HG02970 (cell line): Measurements from ENCODE around the gene LGR4.
A peak's percentile ranks its signal among the peaks of the same experiment; 100 is the strongest.

Experiments
- ATAC-seq: cut with Tn5 transposase; IDR thresholded peaks from one replicate; pipeline ENCODE4 v1.9.1; 2021; ENCODE audit warnings: mild to moderate bottlenecking, moderate library complexity, moderate number of reproducible peaks; ENCODE audit not compliant: unreplicated experiment, low FRiP score

LGR4 gene

DNA sequence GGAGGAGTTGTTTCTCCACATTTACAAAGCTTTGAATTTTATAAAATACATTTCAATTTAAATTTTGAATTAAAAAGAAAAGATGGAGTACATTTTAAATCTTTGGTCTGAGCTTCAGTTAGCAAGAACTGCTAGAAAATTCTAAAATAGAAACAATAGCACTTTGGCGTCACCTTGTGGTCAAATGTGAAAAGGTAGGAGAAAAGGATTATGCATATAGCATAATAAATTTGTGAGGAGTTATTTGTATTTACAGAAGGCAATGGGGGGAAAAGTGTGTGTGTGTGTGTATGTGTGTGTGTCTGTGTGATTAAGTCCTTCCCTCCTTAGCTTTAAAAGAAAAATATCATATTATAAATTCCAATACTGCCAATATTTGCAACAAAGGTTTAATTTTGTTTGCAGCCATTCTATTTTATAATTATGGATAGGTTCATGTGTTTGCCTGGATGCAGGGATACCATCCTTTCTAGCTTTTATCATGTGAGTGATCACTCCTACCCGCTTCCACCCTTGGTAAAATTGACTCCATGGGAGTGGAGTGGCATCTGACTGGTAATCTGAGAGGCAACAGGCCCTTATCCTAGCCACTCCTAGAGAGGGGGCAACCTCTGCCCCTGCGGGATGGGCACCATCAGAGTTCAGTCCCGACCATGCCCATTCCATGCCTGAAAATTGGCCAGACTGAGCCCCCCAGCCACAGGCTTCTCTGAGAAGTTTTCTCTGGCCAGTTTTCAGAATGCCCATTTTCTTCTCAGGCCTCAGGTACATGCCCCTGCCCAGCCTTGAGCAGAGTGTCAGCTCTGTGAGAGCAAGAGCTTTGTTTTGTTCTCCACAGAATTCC is 13.6 kb upstream of the LGR4 start:
- ATAC-seq, result no peak

DNA sequence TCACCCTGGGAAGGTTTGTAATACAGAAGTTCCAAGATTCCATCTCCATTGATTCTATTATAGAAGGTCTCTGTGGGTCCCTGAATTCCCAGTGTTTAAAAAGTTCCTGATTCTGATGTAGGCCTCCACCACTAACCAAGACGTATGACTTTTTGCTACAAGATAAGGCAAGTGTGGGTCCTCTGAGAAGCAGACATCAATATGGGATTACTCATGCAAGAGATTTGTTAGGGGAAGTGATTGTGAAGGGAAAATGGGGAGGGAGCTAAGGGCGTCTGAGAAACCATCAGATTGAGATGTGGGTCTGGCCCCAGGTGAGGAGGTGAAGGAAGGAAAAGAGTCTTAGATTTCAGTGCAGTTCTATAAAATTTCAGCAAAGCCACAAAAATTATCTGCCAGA is 10.2 kb upstream of the LGR4 start:
- ATAC-seq, result no peak

DNA sequence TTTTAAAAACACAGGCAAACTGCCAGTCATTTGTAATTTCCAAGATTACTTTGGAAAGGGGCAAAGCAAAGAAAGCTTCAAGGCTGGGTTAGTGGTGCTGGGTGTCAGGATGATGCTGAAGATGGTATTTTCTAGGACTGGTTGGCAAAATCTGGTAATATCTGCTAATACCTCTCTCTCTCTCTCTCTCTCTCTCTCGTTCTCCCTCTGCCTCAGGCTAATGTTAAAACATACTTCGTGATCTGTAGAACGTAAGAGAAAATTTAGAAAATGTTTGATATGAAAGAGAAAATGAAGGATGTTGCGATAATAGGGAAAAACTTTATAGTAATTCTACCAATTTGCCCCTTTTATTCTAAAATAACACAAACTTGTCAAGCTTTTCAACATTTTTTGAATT is 9.4 kb upstream of the LGR4 start:
- ATAC-seq, result no peak

GRCh38 chr11:27477831-27478230 is 5.2 kb upstream of the LGR4 start:
- ATAC-seq, result no peak

DNA sequence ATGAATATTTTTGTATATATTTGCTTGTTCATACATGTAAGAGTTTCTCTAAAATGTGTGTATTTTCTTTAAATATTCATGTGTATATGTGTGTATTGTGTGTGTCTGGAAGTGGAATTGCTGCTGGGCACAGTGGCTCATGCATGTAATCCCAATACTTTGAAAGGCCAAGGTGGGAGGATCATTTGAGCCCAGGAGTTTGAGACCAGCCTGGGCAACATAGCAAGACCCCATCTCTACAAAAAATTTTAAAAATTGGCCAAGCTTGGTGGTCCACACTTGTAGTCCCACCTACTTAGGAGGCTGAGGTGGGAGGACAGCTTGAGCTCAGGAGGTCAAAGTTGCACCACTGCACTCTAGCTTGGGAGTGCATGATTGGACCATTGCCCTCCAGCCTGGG is 4.7 kb upstream of the LGR4 start:
- no peak for ATAC-seq

DNA sequence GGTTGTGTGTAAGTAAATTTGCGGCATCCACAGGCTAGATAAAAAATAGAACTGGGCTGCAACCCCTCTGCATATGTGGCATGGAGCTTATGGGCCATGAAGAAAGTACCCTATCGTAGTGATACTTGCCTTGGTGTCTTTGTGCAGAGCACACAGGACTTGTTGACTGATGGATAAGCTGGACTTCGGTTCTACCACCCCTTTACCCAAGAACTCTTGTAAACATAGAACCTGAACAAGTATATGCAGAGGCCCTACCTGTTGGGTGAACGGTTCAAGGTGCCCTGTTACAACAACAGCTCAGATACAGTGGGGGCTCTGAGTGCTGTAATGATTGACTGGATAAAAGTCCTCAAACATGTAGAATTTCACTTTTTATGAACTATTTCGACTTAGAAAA is 3.0 kb upstream of the LGR4 start:
- ATAC-seq, result no peak

DNA sequence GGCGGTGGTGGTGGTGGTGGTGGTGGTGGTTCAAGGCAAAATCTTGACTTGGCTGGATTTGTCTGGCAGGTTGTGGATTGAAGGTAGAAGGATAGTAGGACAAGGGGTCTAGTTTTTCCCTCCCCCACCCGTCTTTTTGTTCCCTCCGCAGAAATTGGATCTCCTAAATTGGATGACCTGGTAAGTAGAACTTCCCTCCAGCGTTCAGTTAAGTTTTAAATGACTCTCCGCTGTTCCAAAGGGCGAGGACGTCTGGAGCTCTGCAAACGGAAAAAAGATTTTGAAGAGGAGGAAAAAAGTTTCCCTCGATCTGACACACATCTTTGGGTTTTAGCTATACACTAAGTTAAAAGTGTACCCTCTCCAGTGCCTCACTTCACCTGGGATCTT is 422 bp upstream of the LGR4 start:
- ATAC-seq, result no peak

DNA sequence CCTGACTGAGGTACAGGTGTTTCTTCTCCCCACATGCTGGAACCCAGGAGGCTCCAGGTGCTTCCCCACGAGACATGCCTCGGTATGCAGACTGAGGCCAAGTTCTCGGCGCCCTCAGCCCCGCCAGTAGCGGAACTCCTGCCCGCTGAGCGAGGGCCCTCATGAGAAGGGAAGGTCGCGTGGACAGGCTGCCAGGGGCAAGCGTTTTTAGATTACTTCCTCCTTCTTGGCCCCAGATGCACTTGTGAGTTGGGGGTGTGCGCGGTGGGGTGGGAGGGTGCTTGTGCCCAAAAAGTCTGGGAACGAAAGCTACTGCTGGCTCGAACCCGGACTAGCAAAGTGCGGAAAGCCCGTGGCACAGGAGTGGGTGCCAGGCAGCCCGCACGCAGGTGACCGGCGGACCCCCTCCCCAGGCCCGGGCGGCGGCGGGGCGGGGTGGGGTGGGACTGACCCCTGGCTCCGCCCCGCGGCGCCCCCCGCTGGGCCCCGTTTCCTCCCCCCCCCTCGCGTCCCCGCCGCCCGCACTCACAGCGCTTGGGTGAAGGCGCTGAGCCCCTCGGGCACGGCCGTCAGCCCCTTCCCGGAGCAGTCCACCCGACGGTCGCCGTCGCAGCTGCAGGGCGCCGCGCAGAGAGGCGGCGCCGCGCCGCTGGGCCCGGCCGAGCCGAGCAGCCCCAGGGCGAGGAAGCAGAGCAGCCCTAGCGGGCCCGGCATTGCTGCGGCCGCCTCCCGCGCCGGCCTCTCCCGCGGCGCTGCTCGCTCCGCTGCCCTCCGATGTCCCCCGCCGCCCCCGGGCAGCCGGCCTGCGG is 797 bp downstream of the LGR4 start:
- ATAC-seq, result peak; percentile 43

DNA sequence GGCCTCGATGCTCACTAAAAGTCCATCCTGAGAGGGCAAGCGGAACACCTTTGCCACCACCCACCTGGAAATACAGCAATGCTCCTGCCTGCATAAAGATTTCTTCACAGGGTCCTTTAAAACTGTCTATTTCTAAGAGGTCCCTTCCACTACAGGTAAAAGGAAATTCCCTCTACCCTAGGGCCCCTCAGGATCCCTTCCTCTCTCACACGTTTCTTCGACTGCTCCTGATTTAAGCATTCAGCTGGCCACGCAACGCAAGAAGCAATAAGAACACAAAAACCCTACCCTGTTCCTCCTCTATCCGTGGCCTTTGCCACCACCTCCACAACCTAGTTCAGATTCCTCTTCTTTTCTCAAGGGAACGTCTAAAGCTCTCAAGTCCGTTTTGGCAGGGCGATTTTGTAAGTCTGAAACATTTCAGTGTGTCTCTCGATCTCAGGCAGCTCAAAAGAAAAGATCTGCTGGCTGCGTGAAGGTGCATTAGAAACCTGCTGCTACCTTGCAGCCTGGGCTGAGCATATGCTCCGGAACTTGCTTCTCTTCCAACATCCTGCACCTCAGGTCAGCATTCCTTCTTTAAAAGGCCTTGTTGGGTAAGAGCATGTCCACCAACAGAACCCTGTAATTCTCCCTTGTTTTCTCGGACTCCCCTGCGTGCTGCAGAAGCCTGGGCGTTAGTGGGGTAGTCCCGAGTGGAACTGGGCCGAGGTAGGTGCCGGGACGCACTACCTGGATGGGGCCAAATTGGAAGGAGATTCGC is 1.6 kb downstream of the LGR4 start:
- no peak for ATAC-seq

- no peak for ATAC-seq
Measured at GRCh38 chr11:27470166-27470565, 2.4 kb downstream of the LGR4 start.

- ATAC-seq, result no peak
Measured at GRCh38 chr11:27468995-27469695, 3.4 kb downstream of the LGR4 start.

- no peak for ATAC-seq
Measured at GRCh38 chr11:27468209-27468994, 4.2 kb downstream of the LGR4 start.

GRCh38 chr11:27467181-27467913 is 5.2 kb downstream of the LGR4 start:
- no peak for ATAC-seq

GRCh38 chr11:27466363-27466762 is 6.2 kb downstream of the LGR4 start:
- no peak for ATAC-seq

DNA sequence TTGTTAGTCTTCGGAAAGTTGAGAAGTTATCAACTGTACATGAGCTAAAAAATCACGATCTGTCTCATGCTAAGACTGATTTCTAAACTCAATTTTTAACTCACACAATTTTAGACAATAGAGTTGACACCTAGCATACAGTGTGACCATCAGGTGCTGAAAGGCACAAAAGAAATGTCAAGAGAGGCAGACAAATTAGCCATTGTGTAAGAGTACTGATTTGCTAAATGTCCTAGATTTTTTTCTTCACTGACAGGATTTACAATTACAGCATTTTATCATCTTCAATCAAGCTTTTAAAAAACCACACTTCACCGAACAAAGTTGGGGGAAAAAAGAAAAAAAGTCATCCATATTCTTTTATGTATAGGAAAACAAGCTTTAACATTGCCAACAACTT is 7.0 kb downstream of the LGR4 start:
- ATAC-seq, result no peak

DNA sequence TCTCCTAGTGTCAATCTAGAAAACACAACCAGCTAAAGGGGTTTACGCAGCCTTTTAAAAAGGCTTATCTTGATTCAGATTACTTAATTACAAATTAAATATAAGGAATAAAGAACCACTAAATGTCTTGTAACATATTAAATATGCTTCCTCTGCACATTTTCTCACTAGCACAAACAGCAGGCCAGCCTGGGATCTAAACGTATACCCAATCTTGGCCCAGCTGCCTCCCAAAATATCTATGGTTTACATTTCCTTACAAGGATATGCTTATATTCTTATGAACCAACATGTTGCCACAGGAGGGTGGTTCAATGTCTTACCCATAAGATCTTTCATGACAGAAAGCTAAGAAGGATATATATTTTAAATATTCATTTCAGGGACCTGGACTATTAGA is 7.7 kb downstream of the LGR4 start:
- no peak for ATAC-seq

GRCh38 chr11:27464289-27464696 is 8.3 kb downstream of the LGR4 start:
- ATAC-seq, result no peak

DNA sequence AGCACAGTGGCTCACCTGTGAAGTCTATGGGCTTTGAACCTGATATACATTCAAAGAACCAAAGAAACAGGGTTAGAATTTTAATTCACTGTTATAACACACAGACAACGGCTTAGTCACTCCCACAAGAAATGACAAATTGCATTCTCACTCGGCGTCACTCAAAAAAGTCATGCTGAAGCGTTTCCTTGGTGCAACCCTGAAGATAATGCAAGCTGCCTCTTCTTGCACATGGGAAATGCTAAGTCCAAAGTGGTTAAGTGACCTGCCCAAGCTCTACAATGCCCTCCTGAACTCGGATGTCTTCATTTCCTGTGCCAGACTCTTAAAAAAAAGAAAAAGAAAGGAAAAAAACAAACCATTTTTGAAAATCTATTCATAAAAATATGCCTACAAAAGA is 10.0 kb downstream of the LGR4 start:
- no peak for ATAC-seq
